OCI-LY3 (cell line): ENCODE data around the gene CNTNAP2.
"Not testable (repeated sequence)": the region's sequence is repeated elsewhere in the genome, so short reads cannot be mapped to it uniquely, and the experiment has no call there.

ENCODE experiments used
- H2AFZ ChIP-seq: fragments of 200-600, 300-600 bp; shearing (Covaris generic); 2 replicates; pipeline ENCODE4 v1.6.0; 2014; ENCODE audit warnings: antibody characterized with exemption, low read depth, low read length
- H3K27ac ChIP-seq: fragments of 200-600, 300-600 bp; sonication (generic); 2 replicates; pipeline ENCODE4 v1.5.1; 2014; ENCODE audit warnings: mild to moderate bottlenecking, low read length, moderate library complexity, mixed read lengths
- H3K27me3 ChIP-seq: fragments of 200-600, 300-600 bp; sonication (generic); 2 replicates; pipeline ENCODE4 v1.6.1; 2014; ENCODE audit warnings: low read depth, low read length, mixed read lengths
- H3K36me3 ChIP-seq: fragments of 200-600, 300-600 bp; sonication (generic); replicated peaks from 2 replicates; pipeline ENCODE3; 2014; ENCODE audit warnings: low read depth, low read length, mixed read lengths
- H3K4me1 ChIP-seq: fragments of 300-600, 200-600 bp; sonication (generic); 2 replicates; pipeline ENCODE4 v1.6.1; 2014; ENCODE audit warnings: low read length, mixed read lengths
- H3K4me2 ChIP-seq: fragments of 200-600, 300-600 bp; sonication (generic); 2 replicates; pipeline ENCODE4 v1.6.1; 2014; ENCODE audit warnings: low read length, mixed read lengths
- H3K4me3 ChIP-seq: fragments of 300-600, 200-600 bp; sonication (generic); 2 replicates; pipeline ENCODE4 v1.5.1; 2014; ENCODE audit warnings: antibody characterized with exemption, mild to moderate bottlenecking, low read length, moderate library complexity
- H3K79me2 ChIP-seq: fragments of 300-600, 200-600 bp; shearing (Covaris generic); 2 replicates; pipeline ENCODE4 v1.6.1; 2014; ENCODE audit warnings: mild to moderate bottlenecking, low read length, mixed read lengths
- H3K9ac ChIP-seq: fragments of 300-600, 200-600 bp; shearing (Covaris generic); 2 replicates; pipeline ENCODE4 v1.6.0; 2014; ENCODE audit warnings: mild to moderate bottlenecking, low read length, moderate library complexity
- H3K9me3 ChIP-seq: fragments of 200-600, 300-600 bp; shearing (Covaris generic); 2 replicates; pipeline ENCODE4 v1.6.1; 2014; ENCODE audit warnings: low read length, mixed read lengths; ENCODE audit not compliant: insufficient read depth
- H4K20me1 ChIP-seq: fragments of 200-600, 300-600 bp; sonication (generic); 2 replicates; pipeline ENCODE4 v1.6.1; 2016; ENCODE audit warnings: low read length, mixed read lengths; ENCODE audit not compliant: insufficient read depth
- CTCF ChIP-seq: fragments of 200-600, 300-600 bp; sonication (generic); IDR thresholded peaks from 2 replicates; pipeline ENCODE4 v1.5.1; 2014; ENCODE audit warnings: antibody characterized with exemption, low read length, low read depth
- EZH2phosphoT487 ChIP-seq: fragments of 200-600 bp; shearing (Covaris generic); IDR thresholded peaks from 2 replicates; pipeline ENCODE4 v1.6.1; 2018; ENCODE audit warnings: antibody characterized with exemption, mixed run types, low read depth

Gene CNTNAP2

GRCh38 chr7:148412691-148413090, 2296.1 kb downstream of the CNTNAP2 start:
- TF ChIP-seq CTCF, result no peak
- no peak for TF ChIP-seq EZH2phosphoT487
- no peaks in the 10 kb centered on the region for H3K4me1 ChIP-seq
- H3K4me2 ChIP-seq, result no peak overlapping the region
- H4K20me1 ChIP-seq, result no peaks in the 10 kb centered on the region
- H3K4me3 ChIP-seq, result no peak overlapping the region
- no peaks in the 10 kb centered on the region for H3K36me3 ChIP-seq
- peaks cover 7% of the 10 kb centered on the region; the same call in 1 of the 2 replicates for H3K27me3 ChIP-seq
- no peak overlapping the region for H2AFZ ChIP-seq
- no peak overlapping the region for H3K9ac ChIP-seq
- no peak overlapping the region for H3K27ac ChIP-seq
- no peaks in the 10 kb centered on the region for H3K79me2 ChIP-seq
- no peaks in the 10 kb centered on the region for H3K9me3 ChIP-seq

- Histone ChIP-seq H3K27me3 (peaks cover 7% of the 10 kb centered on the region; the same call in 1 of the 2 replicates), H3K9me3 (no peaks in the 10 kb centered on the region), H4K20me1 (no peaks in the 10 kb centered on the region), H3K36me3 (no peaks in the 10 kb centered on the region), H3K9ac (no peak overlapping the region), H3K4me3 (no peak overlapping the region), H3K79me2 (no peaks in the 10 kb centered on the region), H3K4me1 (no peaks in the 10 kb centered on the region), H3K27ac (no peak overlapping the region), H3K4me2 (no peak overlapping the region), H2AFZ (no peak overlapping the region)
- TF ChIP-seq EZH2phosphoT487 (no peak), CTCF (no peak)
These were observed 2303.5 kb downstream of the CNTNAP2 start for GRCh38 chr7:148419856-148420832.

- H3K4me2 ChIP-seq, result no peak overlapping the region
- no peak overlapping the region for H3K27ac ChIP-seq
- TF ChIP-seq CTCF, result no peak
- TF ChIP-seq EZH2phosphoT487, result no peak
- no peaks in the 10 kb centered on the region for H3K36me3 ChIP-seq
- peaks cover 7% of the 10 kb centered on the region; the same call in 1 of the 2 replicates for H3K27me3 ChIP-seq
- no peaks in the 10 kb centered on the region for H3K79me2 ChIP-seq
- no peak overlapping the region for H3K9ac ChIP-seq
- H3K4me3 ChIP-seq, result no peak overlapping the region
- no peaks in the 10 kb centered on the region for H4K20me1 ChIP-seq
- no peaks in the 10 kb centered on the region for H3K4me1 ChIP-seq
- no peaks in the 10 kb centered on the region for H3K9me3 ChIP-seq
- H2AFZ ChIP-seq, result no peak overlapping the region
These were observed 2305.4 kb downstream of the CNTNAP2 start for GRCh38 chr7:148422030-148422429.

- not testable (repeated sequence) for H3K36me3 ChIP-seq, H2AFZ ChIP-seq, H3K4me3 ChIP-seq
These were observed 2309.8 kb downstream of the CNTNAP2 start for GRCh38 chr7:148426393-148426792.

GRCh38 chr7:148430690-148431089, 2314.1 kb downstream of the CNTNAP2 start:
- H2AFZ ChIP-seq, H3K4me3 ChIP-seq, H3K79me2 ChIP-seq, H4K20me1 ChIP-seq, H3K9me3 ChIP-seq, H3K9ac ChIP-seq, H3K27me3 ChIP-seq, H3K4me2 ChIP-seq, H3K36me3 ChIP-seq, H3K27ac ChIP-seq: not testable (repeated sequence)
- H3K4me1 ChIP-seq, result peaks cover 12% of the 10 kb centered on the region

More at GRCh38 chr7:148426393-148426792, 2309.8 kb downstream of the CNTNAP2 start:
- H3K4me2 ChIP-seq, H3K9ac ChIP-seq, H4K20me1 ChIP-seq, H3K27me3 ChIP-seq, H3K4me1 ChIP-seq, H3K27ac ChIP-seq, H3K9me3 ChIP-seq, H3K79me2 ChIP-seq: not testable (repeated sequence)
